HTERT RPE-1 (cell line): Measurements from ENCODE around the gene LRRC63.
"Not testable (repeated sequence)": the region's sequence is repeated elsewhere in the genome, so short reads cannot be mapped to it uniquely, and the experiment has no call there.

Source experiments
- in situ Hi-C: fragments of 300-500 bp; cut with MboI; formaldehyde crosslinking; loops from 4 replicates; pipeline ENCODE4 v1.14.3; 2020; ENCODE audit warnings: low sequenced_read_pairs

Gene LRRC63

GRCh38 chr13:46232281-46232680 lies 20.6 kb downstream of the LRRC63 start:
- in situ Hi-C loops, result no loop called here

DNA sequence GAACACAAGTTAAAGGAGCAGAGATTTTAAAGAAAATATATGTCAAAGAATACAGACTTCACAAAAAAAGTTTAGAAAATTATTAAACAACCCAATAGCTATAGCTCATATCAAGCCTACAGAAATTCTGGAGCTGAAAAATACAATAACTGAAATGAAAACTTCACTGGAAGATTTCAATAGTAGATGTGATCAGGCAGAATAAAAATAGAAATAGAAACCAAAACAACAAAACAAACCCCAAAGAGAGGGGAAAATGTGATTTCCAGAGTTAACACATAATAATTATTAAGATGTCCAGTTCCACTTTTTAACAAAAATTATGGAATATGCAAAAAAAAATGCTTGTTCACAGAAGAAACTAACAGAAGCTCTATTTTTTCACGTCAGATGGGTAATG lies 23.6 kb downstream of the LRRC63 start:
- in situ Hi-C loops, result no loop called here

GRCh38 chr13:46265292-46265691 lies 53.6 kb downstream of the LRRC63 start:
- in situ Hi-C loops, result no loop called here

- in situ Hi-C loops, result no loop called here
Measured at GRCh38 chr13:46267166-46267565, 55.4 kb downstream of the LRRC63 start.

DNA sequence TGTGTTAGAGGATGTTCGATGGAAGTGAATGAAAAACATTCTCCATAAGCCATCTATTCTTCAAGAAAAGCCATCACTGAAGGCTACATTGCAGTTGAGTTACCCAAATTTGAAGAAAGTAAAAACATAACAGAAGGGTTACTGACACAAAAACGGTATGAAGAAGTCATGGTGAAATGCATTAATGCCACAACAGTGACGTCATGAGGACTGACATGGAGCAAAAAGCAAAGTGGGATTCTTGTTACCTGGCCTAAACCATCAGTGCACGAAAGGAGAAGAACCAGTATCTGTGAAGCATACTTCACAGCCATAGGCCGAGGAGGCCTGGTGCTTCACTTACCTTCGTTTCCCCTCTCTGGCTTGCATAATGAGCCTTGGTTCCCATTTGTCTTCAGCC lies 58.7 kb downstream of the LRRC63 start:
- in situ Hi-C loops, result no loop called here

- in situ Hi-C loops, result no loop called here
Measured at GRCh38 chr13:46274094-46274698, 62.5 kb downstream of the LRRC63 start.

- in situ Hi-C loops, result no loop called here
Measured at GRCh38 chr13:46278474-46278873, 66.7 kb downstream of the LRRC63 start.

DNA sequence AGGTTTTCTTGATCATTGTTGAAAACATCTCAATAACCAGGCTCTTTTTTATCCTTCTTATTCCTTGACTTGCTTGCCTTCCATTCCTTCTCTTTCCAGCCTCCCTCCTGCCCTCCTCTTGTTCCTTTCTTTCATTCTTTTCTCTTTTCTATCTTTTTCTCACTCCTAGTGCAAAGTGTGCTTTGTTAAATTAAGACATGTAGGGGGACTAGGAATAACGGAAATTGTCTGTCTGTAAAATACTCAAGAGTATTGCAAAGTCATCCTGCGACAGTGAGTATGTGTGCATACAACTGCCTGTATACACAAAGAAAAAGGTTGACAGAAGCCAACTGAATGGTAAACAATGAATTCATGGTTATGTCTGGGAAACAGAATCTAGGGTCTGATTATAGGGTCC lies 70.1 kb downstream of the LRRC63 start:
- in situ Hi-C loops, result no loop called here

DNA sequence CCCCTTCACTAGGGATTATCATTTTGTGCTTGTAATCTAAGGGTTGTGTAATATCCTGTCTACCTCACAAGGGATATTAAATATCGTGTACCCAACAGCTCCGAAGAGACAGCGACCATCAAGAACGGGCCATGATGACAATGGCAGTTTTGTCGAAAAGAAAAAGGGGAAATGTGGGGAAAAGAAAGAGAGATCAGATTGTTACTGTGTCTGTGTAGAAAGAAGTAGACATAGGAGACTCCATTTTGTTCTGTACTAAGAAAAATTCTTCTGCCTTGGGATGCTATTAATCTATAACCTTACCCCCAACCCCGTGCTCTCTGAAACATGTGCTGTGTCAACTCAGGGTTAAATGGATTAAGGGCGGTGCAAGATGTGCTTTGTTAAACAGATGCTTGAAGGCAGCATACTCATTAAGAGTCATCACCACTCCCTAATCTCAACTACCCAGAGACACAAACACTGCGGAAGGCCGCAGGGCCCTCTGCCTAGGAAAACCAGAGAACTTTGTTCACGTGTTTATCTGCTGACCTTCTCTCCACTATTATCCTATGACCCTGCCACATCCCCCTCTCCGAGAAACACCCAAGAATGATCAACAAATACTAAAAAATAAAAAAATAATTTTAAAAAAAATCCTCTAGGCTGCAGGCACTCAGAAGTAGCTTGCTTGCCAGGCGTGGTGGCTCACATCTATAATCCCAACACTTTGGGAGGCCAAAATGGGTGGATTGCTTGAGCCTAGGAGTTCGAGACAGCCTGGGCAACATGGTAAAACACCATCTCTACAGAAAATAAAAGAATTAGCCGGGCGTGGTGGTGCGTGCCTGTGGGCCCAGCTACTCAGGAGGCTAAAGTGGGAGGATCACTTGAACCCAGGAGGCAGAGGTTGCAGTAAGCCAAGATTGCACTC lies 72.4 kb downstream of the LRRC63 start:
- in situ Hi-C loops, result not testable (repeated sequence)

GRCh38 chr13:46286972-46287371 lies 75.2 kb downstream of the LRRC63 start:
- in situ Hi-C loops, result no loop called here

GRCh38 chr13:46288570-46289259 lies 77.0 kb downstream of the LRRC63 start:
- in situ Hi-C loops, result no loop called here

DNA sequence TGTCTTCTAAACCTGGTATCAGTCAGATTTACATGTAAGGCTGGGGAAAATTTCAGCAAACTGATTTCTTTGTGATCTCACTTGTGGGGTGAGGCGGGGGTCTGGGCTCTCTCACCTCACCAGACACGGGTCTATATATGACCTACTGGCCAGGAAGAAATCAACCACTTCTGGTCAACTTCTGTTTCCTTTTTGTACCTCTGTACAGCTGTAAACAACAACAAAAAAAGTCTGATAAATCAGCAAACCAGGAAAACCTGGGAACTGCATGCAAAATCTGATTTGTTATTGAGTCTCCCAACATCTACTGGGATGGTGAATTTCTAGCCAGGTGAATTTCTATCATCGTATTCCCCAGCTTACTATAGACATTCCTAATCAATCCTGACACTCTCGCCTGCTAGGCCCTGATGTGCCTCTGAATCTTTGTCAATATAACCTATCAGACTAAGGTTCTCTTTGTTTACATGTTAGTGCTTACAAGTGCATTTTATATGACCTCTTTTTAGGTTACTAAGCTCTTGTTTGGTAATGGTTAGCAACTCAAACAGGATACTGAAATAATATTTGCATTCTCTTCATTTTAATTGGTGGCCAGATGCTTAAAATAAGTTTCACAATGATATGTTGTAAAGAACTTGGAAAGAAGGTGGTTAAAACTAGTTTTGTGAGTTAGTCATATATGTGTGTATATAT lies 77.7 kb downstream of the LRRC63 start:
- in situ Hi-C loops, result no loop called here

DNA sequence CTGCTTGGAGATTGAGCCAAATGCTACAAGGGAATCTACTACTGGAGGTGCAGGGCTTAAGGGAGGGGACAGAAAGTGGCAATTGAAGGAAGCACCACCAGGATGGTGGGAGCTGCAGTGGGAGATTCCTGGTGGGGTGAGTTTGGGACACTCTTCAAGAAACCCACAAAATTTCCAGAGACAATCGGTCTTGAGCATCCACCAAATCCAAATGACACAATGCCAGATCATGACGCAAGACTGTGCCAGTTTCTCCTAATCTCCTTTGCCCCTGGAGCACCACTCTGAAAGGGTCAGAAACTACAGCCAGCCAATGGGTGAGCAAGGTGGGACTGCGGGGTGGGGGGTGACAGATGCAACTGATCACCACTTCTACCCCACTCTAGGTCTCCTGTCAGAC lies 78.7 kb downstream of the LRRC63 start:
- in situ Hi-C loops, result no loop called here

- in situ Hi-C loops, result no loop called here
Measured at GRCh38 chr13:46293436-46293835, 81.7 kb downstream of the LRRC63 start.

- in situ Hi-C loops, result no loop called here
Measured at GRCh38 chr13:46295491-46296114, 83.9 kb downstream of the LRRC63 start.

- in situ Hi-C loops, result no loop called here
Measured at GRCh38 chr13:46296115-46296822, 84.5 kb downstream of the LRRC63 start.

DNA sequence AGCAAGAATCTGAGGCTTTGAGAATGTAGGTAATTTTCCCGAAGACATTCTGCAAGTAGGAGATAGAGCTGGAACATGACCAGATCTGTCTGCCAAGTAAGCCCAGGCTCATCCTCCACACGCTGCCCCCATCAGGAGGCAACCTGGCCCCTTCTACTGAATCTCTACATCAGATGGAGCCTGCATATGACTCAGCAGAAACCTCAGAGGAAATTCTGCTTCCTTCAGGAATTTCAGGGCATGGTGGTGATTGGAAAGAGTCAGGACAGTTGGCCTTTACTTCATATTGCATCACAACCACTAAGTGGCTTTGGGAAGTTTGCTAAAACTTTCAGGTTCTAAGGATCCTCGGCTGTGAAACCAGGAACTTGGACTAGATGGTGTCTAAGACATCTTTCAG lies 85.2 kb downstream of the LRRC63 start:
- in situ Hi-C loops, result no loop called here

DNA sequence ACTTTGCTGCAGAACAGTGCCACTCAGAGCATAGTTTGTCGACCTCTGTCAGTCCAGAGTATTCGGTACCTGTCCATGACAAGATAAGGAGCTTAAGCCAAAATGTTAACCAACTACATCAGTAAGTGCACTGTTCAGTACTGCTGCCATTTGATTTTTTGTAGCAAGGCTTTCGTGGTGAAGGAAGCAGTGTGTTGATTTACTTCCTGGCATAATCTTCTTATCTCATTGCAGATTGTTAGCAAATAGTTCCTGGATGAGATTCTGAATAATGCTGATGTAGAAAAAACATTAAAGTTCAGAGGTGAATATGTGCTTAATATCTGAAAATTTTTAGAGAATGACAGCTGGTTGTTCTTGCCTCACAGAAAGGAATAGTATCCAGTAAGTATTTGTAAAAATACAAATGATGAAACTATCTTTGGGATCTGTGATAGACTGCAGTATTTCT lies 85.7 kb downstream of the LRRC63 start:
- in situ Hi-C loops, result no loop called here

GRCh38 chr13:46303742-46304385 lies 92.1 kb downstream of the LRRC63 start:
- in situ Hi-C loops, result no loop called here

DNA sequence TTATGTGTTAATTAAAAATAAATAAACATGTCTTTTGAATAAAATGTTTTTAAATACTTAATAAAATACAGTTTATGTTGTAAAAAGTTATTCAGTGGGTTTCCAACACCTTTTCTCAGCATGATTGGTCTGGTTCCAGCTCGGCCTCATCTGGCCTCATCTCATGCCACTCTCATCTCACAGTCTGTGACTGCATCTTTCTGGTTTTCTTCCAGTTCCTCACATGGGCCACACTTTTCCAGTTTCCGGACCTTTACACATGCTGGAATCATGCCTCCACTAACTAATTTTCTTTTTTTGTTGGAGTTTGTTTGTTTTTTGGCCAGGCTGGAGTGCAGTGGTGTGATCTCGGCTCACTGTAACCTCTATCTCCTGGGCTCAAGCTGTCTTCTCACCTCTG lies 92.8 kb downstream of the LRRC63 start:
- in situ Hi-C loops, result no loop called here
